SJSA1 (cell line): Measurements from ENCODE around the gene ARID3B. TPM values are rescaled to one million over a fixed set of nuclear protein-coding genes. Genes with fewer than 3 reads are reported as not detected.
"Not testable (repeated sequence)": the region's sequence is repeated elsewhere in the genome, so short reads cannot be mapped to it uniquely, and the experiment has no call there.

Source experiments
- DNase-seq, 2 experiments: peaks; one replicate each; pipeline ENCODE4 v3.0.0-alpha.2; 2015 to 2020; ENCODE audit warnings: low spot score in 2 of 2, low read depth in 1 of 2
- H3K27ac ChIP-seq: fragments of 250-450 bp; sonication (Bioruptor Pico); 2 replicates; pipeline ENCODE4 v1.5.1; 2020; ENCODE audit warnings: mild to moderate bottlenecking, moderate library complexity
- H3K27me3 ChIP-seq: fragments of 250-450 bp; sonication (Bioruptor Pico); replicated peaks from 2 replicates; pipeline ENCODE4 v1.5.1; 2020; ENCODE audit warnings: mild to moderate bottlenecking, moderate library complexity
- H3K36me3 ChIP-seq: fragments of 250-450 bp; sonication (Bioruptor Pico); 2 replicates; pipeline ENCODE4 v1.5.1; 2020; ENCODE audit warnings: mild to moderate bottlenecking
- H3K4me1 ChIP-seq: fragments of 250-450 bp; sonication (Bioruptor Pico); replicated peaks from 2 replicates; pipeline ENCODE4 v1.6.1; 2021; ENCODE audit warnings: mild to moderate bottlenecking
- H3K4me3 ChIP-seq: fragments of 250-450 bp; sonication (Bioruptor Pico); 2 replicates; pipeline ENCODE4 v1.5.1; 2020; ENCODE audit warnings: mild to moderate bottlenecking
- H3K9me3 ChIP-seq: fragments of 250-450 bp; sonication (Bioruptor Pico); replicated peaks from 2 replicates; pipeline ENCODE4 v1.5.1; 2020; ENCODE audit warnings: mild to moderate bottlenecking
- total RNA-seq: library from RNA; depleted of rRNA; stranded (reverse); fragments of >200 nt; shearing (Covaris generic); gene quantifications from 2 replicates; pipeline ENCODE4 v1.2.3, GENCODE V29; 2014; rRNA removed

ARID3B gene
- 0.44 and 1.4 TPM in 2 replicates for total RNA-seq

- Histone ChIP-seq H3K4me1 (peaks cover 21% of the 10 kb centered on the region), H3K27me3 (no peaks in the 10 kb centered on the region), H3K27ac (peak within 1 kb of the TSS; percentile 83), H3K4me3 (peak within 1 kb of the TSS; percentile 88), H3K9me3 (no peaks in the 10 kb centered on the region), H3K36me3 (0 out of 2 replicates have a peak, but pooled peaks cover 5% of the 10 kb centered on the region)
- DNase-seq, result peak; percentile 91 to 99
These were observed at the start of gene ARID3B for GRCh38 chr15:74540761-74541493. Gene ARID3B, plus strand, starts transcription at chr15:74541220. Its CDS starts 2,717 bp downstream, at chr15:74543937.

GRCh38 chr15:74496648-74497047, 44.4 kb upstream of the ARID3B start:
- H3K36me3 ChIP-seq, result no peaks in the 10 kb centered on the region
- no peaks in the 10 kb centered on the region for H3K9me3 ChIP-seq
- DNase-seq, result no peak
- no peak overlapping the region for H3K27ac ChIP-seq
- no peaks in the 10 kb centered on the region for H3K4me1 ChIP-seq
- H3K27me3 ChIP-seq, result no peaks in the 10 kb centered on the region
- H3K4me3 ChIP-seq, result no peak overlapping the region

GRCh38 chr15:74497584-74497983, 43.4 kb upstream of the ARID3B start:
- H3K27me3 ChIP-seq, result no peaks in the 10 kb centered on the region
- no peak overlapping the region for H3K27ac ChIP-seq
- no peaks in the 10 kb centered on the region for H3K36me3 ChIP-seq
- H3K4me3 ChIP-seq, result no peak overlapping the region
- no peak for DNase-seq
- no peaks in the 10 kb centered on the region for H3K4me1 ChIP-seq
- no peaks in the 10 kb centered on the region for H3K9me3 ChIP-seq

GRCh38 chr15:74499366-74499765, 41.7 kb upstream of the ARID3B start:
- Histone ChIP-seq H3K9me3 (no peaks in the 10 kb centered on the region), H3K36me3 (no peaks in the 10 kb centered on the region), H3K27ac (no peak overlapping the region), H3K4me3 (no peak overlapping the region), H3K4me1 (peaks cover 4% of the 10 kb centered on the region; the same call in 1 of the 2 replicates), H3K27me3 (no peaks in the 10 kb centered on the region)
- DNase-seq, result no peak

GRCh38 chr15:74500401-74500800, 40.6 kb upstream of the ARID3B start:
- no peaks in the 10 kb centered on the region for H3K36me3 ChIP-seq
- no peak overlapping the region for H3K4me3 ChIP-seq
- no peak for DNase-seq
- peaks cover 10% of the 10 kb centered on the region for H3K4me1 ChIP-seq
- H3K27ac ChIP-seq, result no peak overlapping the region
- no peaks in the 10 kb centered on the region for H3K9me3 ChIP-seq
- H3K27me3 ChIP-seq, result no peaks in the 10 kb centered on the region

GRCh38 chr15:74502301-74502700, 38.7 kb upstream of the ARID3B start:
- DNase-seq, result no peak
- peaks cover 10% of the 10 kb centered on the region for H3K4me1 ChIP-seq
- no peaks in the 10 kb centered on the region for H3K27me3 ChIP-seq
- no peak overlapping the region for H3K4me3 ChIP-seq
- H3K9me3 ChIP-seq, result no peaks in the 10 kb centered on the region
- no peaks in the 10 kb centered on the region for H3K36me3 ChIP-seq
- no peak overlapping the region for H3K27ac ChIP-seq

GRCh38 chr15:74504418-74504817, 36.6 kb upstream of the ARID3B start:
- Histone ChIP-seq H3K27ac (no peak overlapping the region), H3K4me1 (peaks cover 10% of the 10 kb centered on the region), H3K36me3 (no peaks in the 10 kb centered on the region), H3K9me3 (no peaks in the 10 kb centered on the region), H3K27me3 (no peaks in the 10 kb centered on the region), H3K4me3 (no peak overlapping the region)
- DNase-seq, result peak in 1 of 2 experiments; percentile 19

- H3K4me3 ChIP-seq, result no peak overlapping the region
- no peak overlapping the region for H3K27ac ChIP-seq
- H3K4me1 ChIP-seq, result peaks cover 10% of the 10 kb centered on the region
- H3K36me3 ChIP-seq, result no peaks in the 10 kb centered on the region
- no peak for DNase-seq
- H3K9me3 ChIP-seq, result no peaks in the 10 kb centered on the region
- no peaks in the 10 kb centered on the region for H3K27me3 ChIP-seq
These were observed 36.2 kb upstream of the ARID3B start for GRCh38 chr15:74504836-74505235.

- no peaks in the 10 kb centered on the region for H3K9me3 ChIP-seq
- peaks cover 10% of the 10 kb centered on the region for H3K4me1 ChIP-seq
- no peak overlapping the region for H3K4me3 ChIP-seq
- H3K27ac ChIP-seq, result no peak overlapping the region
- H3K36me3 ChIP-seq, result no peaks in the 10 kb centered on the region
- H3K27me3 ChIP-seq, result no peaks in the 10 kb centered on the region
- DNase-seq, result no peak
These were observed 35.0 kb upstream of the ARID3B start for GRCh38 chr15:74505837-74506514.

- Histone ChIP-seq H3K27ac (no peak overlapping the region), H3K36me3 (no peaks in the 10 kb centered on the region), H3K4me3 (no peak overlapping the region), H3K4me1 (peaks cover 10% of the 10 kb centered on the region), H3K9me3 (no peaks in the 10 kb centered on the region), H3K27me3 (no peaks in the 10 kb centered on the region)
- no peak for DNase-seq
These were observed 34.5 kb upstream of the ARID3B start for GRCh38 chr15:74506515-74506840.

- Histone ChIP-seq H3K27me3 (no peaks in the 10 kb centered on the region), H3K36me3 (no peaks in the 10 kb centered on the region), H3K4me1 (peaks cover 8% of the 10 kb centered on the region), H3K9me3 (no peaks in the 10 kb centered on the region), H3K4me3 (no peak overlapping the region), H3K27ac (no peak overlapping the region)
- no peak for DNase-seq
These were observed 29.4 kb upstream of the ARID3B start for GRCh38 chr15:74511583-74511982.

GRCh38 chr15:74514059-74514458, 27.0 kb upstream of the ARID3B start:
- not testable (repeated sequence) for H3K27me3 ChIP-seq, H3K36me3 ChIP-seq, H3K4me3 ChIP-seq, H3K27ac ChIP-seq, DNase-seq, H3K9me3 ChIP-seq
- peaks cover 12% of the 10 kb centered on the region for H3K4me1 ChIP-seq

- no peak for DNase-seq
- Histone ChIP-seq H3K4me3 (no peak overlapping the region), H3K36me3 (no peaks in the 10 kb centered on the region), H3K9me3 (no peaks in the 10 kb centered on the region), H3K4me1 (peaks cover 21% of the 10 kb centered on the region), H3K27me3 (no peaks in the 10 kb centered on the region), H3K27ac (no peak overlapping the region)
These were observed 23.9 kb upstream of the ARID3B start for GRCh38 chr15:74517096-74517495.

- no peak overlapping the region for H3K27ac ChIP-seq
- H3K36me3 ChIP-seq, result no peaks in the 10 kb centered on the region
- no peaks in the 10 kb centered on the region for H3K27me3 ChIP-seq
- H3K4me1 ChIP-seq, result peaks cover 15% of the 10 kb centered on the region
- H3K4me3 ChIP-seq, result no peak overlapping the region
- DNase-seq, result peak; percentile 31 to 52
- no peaks in the 10 kb centered on the region for H3K9me3 ChIP-seq
These were observed 21.7 kb upstream of the ARID3B start for GRCh38 chr15:74519311-74519710.
